BLaER1 treated with 17β-estradiol and CSF1 and Interleukin-3, amounts not matched to agents 10 nM and 100 nM (cell line): Measurements from ENCODE around the gene IRF4.

Experiments used
- H3K27ac ChIP-seq, 11 experiments: shearing (Covaris generic); formaldehyde crosslinking; 2 replicates each; pipeline ENCODE4 v1.8.1; 2022
- H3K27me3 ChIP-seq, 11 experiments: shearing (Covaris generic); formaldehyde crosslinking; 2 replicates each; pipeline ENCODE4 v1.8.1; 2022
- H3K36me3 ChIP-seq, 11 experiments: shearing (Covaris generic); formaldehyde crosslinking; 2 replicates each; pipeline ENCODE4 v1.8.1; 2022
- H3K4me1 ChIP-seq, 10 experiments: shearing (Covaris generic); formaldehyde crosslinking; 2 replicates each; pipeline ENCODE4 v1.8.1; 2022
- H3K4me2 ChIP-seq, 11 experiments: shearing (Covaris generic); formaldehyde crosslinking; 2 replicates each; pipeline ENCODE4 v1.8.1; 2022
- H3K4me3 ChIP-seq, 10 experiments: shearing (Covaris generic); formaldehyde crosslinking; 2 replicates each; pipeline ENCODE4 v1.8.1; 2022
- H3K9ac ChIP-seq, 11 experiments: shearing (Covaris generic); formaldehyde crosslinking; 2 replicates each; pipeline ENCODE4 v1.8.1; 2022
- H3K9me3 ChIP-seq, 11 experiments: shearing (Covaris generic); formaldehyde crosslinking; replicated peaks in 1 of 11; 2 replicates each; pipeline ENCODE4 v1.8.1; 2022
- H4K20me1 ChIP-seq, 11 experiments: shearing (Covaris generic); formaldehyde crosslinking; 2 replicates each; pipeline ENCODE4 v1.8.1; 2022
- Cebpa-rat ChIP-seq, 11 experiments: shearing (Covaris generic); IDR thresholded peaks; 2 replicates each; pipeline ENCODE4 v1.8.1; 2022

The IRF4 gene

GRCh38 chr6:391559-392440 is at the start of gene IRF4:
TSS of gene IRF4 (plus strand) at chr6:391752. CDS start at chr6:393153, 1,401 bp downstream.
- H3K36me3 ChIP-seq = peaks cover 0 to 26% (median 22%) of the 10 kb centered on the region in 11 experiments; a peak in 18 of 22 replicates
- H3K27me3 ChIP-seq = peaks cover 0 to 55% (median 4%) of the 10 kb centered on the region in 11 experiments; a peak in 9 of 22 replicates
- peak within 1 kb of the TSS; percentile 85 to 100 (median 96) for H3K4me2 ChIP-seq
- peak within 1 kb of the TSS; percentile 59 to 98 (median 81) for H3K4me3 ChIP-seq
- H3K27ac ChIP-seq = peak within 1 kb of the TSS in 10 of 11 experiments; percentile 19 to 87 (median 78); a peak in 18 of 22 replicates
- peak within 1 kb of the TSS; percentile 61 to 90 (median 79); a peak in 21 of 22 replicates for H3K9ac ChIP-seq
- TF ChIP-seq Cebpa-rat (IDR thresholded peaks at IDR 0.05) = no peak
- H4K20me1 ChIP-seq = peaks cover 0 to 50% (median 42%) of the 10 kb centered on the region in 11 experiments; a peak in 19 of 22 replicates
- no peaks in the 10 kb centered on the region for H3K9me3 ChIP-seq
- peaks cover 36 to 76% (median 53%) of the 10 kb centered on the region in 10 experiments for H3K4me1 ChIP-seq

- TF ChIP-seq Cebpa-rat (IDR thresholded peaks at IDR 0.05) = no peak
- no peaks in the 10 kb centered on the region for H3K27me3 ChIP-seq
- H3K4me2 ChIP-seq = peak overlapping the region in 9 of 11 experiments; percentile 37 to 95 (median 89); a peak in 15 of 22 replicates
- no peak overlapping the region for H3K4me3 ChIP-seq
- H3K36me3 ChIP-seq = peaks cover 0 to 27% (median 12%) of the 10 kb centered on the region in 11 experiments; a peak in 11 of 22 replicates
- peaks cover 40 to 70% (median 55%) of the 10 kb centered on the region in 10 experiments for H3K4me1 ChIP-seq
- H3K27ac ChIP-seq = peak overlapping the region in 7 of 11 experiments; percentile 3 to 73 (median 59); a peak in 11 of 22 replicates
- peaks cover 0 to 49% (median 0%) of the 10 kb centered on the region in 11 experiments; a peak in 7 of 22 replicates for H4K20me1 ChIP-seq
- H3K9me3 ChIP-seq = peaks cover 0 to 8% (median 0%) of the 10 kb centered on the region in 11 experiments; a peak in 3 of 22 replicates
- peak overlapping the region in 2 of 11 experiments; percentile 10 to 14; a peak in 3 of 22 replicates for H3K9ac ChIP-seq
Measured at GRCh38 chr6:341914-342831, 49.4 kb upstream of the IRF4 start.

- no peak for TF ChIP-seq Cebpa-rat (IDR thresholded peaks at IDR 0.05)
- peaks cover 0 to 49% (median 0%) of the 10 kb centered on the region in 11 experiments; a peak in 7 of 22 replicates for H4K20me1 ChIP-seq
- no peak overlapping the region for H3K4me3 ChIP-seq
- H3K9ac ChIP-seq = no peak overlapping the region
- peaks cover 33 to 64% (median 48%) of the 10 kb centered on the region in 10 experiments for H3K4me1 ChIP-seq
- H3K9me3 ChIP-seq = peaks cover 0 to 8% (median 0%) of the 10 kb centered on the region in 11 experiments; a peak in 3 of 22 replicates
- H3K36me3 ChIP-seq = peaks cover 2 to 33% (median 15%) of the 10 kb centered on the region in 11 experiments; a peak in 15 of 22 replicates
- H3K4me2 ChIP-seq = peak overlapping the region in 4 of 11 experiments; percentile 89 to 95 (median 93); a peak in 8 of 22 replicates
- no peaks in the 10 kb centered on the region for H3K27me3 ChIP-seq
- H3K27ac ChIP-seq = 0 out of 22 replicates have a peak overlapping the region, but pooled peaks of 1 of the 11 experiments have one; percentile 73
Measured at GRCh38 chr6:342832-343179, 48.7 kb upstream of the IRF4 start.

- no peak for TF ChIP-seq Cebpa-rat (IDR thresholded peaks at IDR 0.05)
- H3K27ac ChIP-seq = no peak overlapping the region
- peaks cover 8 to 39% (median 21%) of the 10 kb centered on the region in 11 experiments; a peak in 16 of 22 replicates for H3K36me3 ChIP-seq
- peak overlapping the region in 2 of 11 experiments; percentile 92 to 94; a peak in 4 of 22 replicates for H3K4me2 ChIP-seq
- no peak overlapping the region for H3K4me3 ChIP-seq
- H4K20me1 ChIP-seq = peaks cover 0 to 49% (median 0%) of the 10 kb centered on the region in 11 experiments; a peak in 7 of 22 replicates
- peaks cover 0 to 8% (median 0%) of the 10 kb centered on the region in 11 experiments; a peak in 3 of 22 replicates for H3K9me3 ChIP-seq
- peaks cover 28 to 58% (median 43%) of the 10 kb centered on the region in 10 experiments for H3K4me1 ChIP-seq
- H3K9ac ChIP-seq = no peak overlapping the region
- H3K27me3 ChIP-seq = no peaks in the 10 kb centered on the region
Measured at GRCh38 chr6:343226-343935, 48.2 kb upstream of the IRF4 start.

GRCh38 chr6:343960-344815 is 47.4 kb upstream of the IRF4 start:
- no peak for TF ChIP-seq Cebpa-rat (IDR thresholded peaks at IDR 0.05)
- Histone ChIP-seq H4K20me1 (peaks cover 0 to 49% (median 0%) of the 10 kb centered on the region in 11 experiments; a peak in 7 of 22 replicates), H3K27ac (no peak overlapping the region), H3K27me3 (no peaks in the 10 kb centered on the region), H3K36me3 (peaks cover 10 to 47% (median 29%) of the 10 kb centered on the region in 11 experiments; a peak in 18 of 22 replicates), H3K4me3 (no peak overlapping the region), H3K4me2 (no peak overlapping the region), H3K4me1 (peaks cover 20 to 50% (median 36%) of the 10 kb centered on the region in 10 experiments), H3K9ac (no peak overlapping the region), H3K9me3 (peaks cover 0 to 8% (median 0%) of the 10 kb centered on the region in 11 experiments; a peak in 3 of 22 replicates)

GRCh38 chr6:344816-345340 is 46.7 kb upstream of the IRF4 start:
- TF ChIP-seq Cebpa-rat (IDR thresholded peaks at IDR 0.05) = no peak
- H3K9me3 ChIP-seq = peaks cover 0 to 8% (median 0%) of the 10 kb centered on the region in 11 experiments; a peak in 3 of 22 replicates
- peaks cover 0 to 49% (median 0%) of the 10 kb centered on the region in 11 experiments; a peak in 7 of 22 replicates for H4K20me1 ChIP-seq
- H3K9ac ChIP-seq = no peak overlapping the region
- no peak overlapping the region for H3K27ac ChIP-seq
- H3K4me1 ChIP-seq = peaks cover 13 to 43% (median 29%) of the 10 kb centered on the region in 10 experiments
- H3K4me2 ChIP-seq = no peak overlapping the region
- H3K4me3 ChIP-seq = no peak overlapping the region
- H3K36me3 ChIP-seq = peaks cover 10 to 54% (median 33%) of the 10 kb centered on the region in 11 experiments; a peak in 18 of 22 replicates
- no peaks in the 10 kb centered on the region for H3K27me3 ChIP-seq
